Posterior vena cava (tissue), 2 donors: Measurements from ENCODE around the gene DYRK4. TPM values are rescaled to one million over a fixed set of nuclear protein-coding genes. Genes with fewer than 3 reads are reported as not detected.

Experiments used
- DNase-seq: peaks from one replicate; pipeline ENCODE4 v3.0.0-alpha.2; 2020; ENCODE audit warnings: low spot score
- intact Hi-C, 2 donors: fragments of 100-400 bp; cut with DNase I; formaldehyde crosslinking; loops; one replicate each; pipeline versions ENCODE4 v1.14.1 to v1.14.2; 2022 to 2023
- total RNA-seq, 2 donors: library from RNA; stranded (reverse); fragmentation: NEBNext Ultra II Directional; extraction: Animal tissue kit (Norgen Biotek cat#: 25700); gene quantifications; one replicate each; pipeline ENCODE4 v1.2.1, GENCODE V29; 2021
- donor health status: DM: yes; HTN: yes; CAD: no.
- donor health status: DM: yes; HTN: yes; CAD: no.

DYRK4 gene
- total RNA-seq, 2 donors from 2014 or later: 26.9 to 37.5 TPM

DNA sequence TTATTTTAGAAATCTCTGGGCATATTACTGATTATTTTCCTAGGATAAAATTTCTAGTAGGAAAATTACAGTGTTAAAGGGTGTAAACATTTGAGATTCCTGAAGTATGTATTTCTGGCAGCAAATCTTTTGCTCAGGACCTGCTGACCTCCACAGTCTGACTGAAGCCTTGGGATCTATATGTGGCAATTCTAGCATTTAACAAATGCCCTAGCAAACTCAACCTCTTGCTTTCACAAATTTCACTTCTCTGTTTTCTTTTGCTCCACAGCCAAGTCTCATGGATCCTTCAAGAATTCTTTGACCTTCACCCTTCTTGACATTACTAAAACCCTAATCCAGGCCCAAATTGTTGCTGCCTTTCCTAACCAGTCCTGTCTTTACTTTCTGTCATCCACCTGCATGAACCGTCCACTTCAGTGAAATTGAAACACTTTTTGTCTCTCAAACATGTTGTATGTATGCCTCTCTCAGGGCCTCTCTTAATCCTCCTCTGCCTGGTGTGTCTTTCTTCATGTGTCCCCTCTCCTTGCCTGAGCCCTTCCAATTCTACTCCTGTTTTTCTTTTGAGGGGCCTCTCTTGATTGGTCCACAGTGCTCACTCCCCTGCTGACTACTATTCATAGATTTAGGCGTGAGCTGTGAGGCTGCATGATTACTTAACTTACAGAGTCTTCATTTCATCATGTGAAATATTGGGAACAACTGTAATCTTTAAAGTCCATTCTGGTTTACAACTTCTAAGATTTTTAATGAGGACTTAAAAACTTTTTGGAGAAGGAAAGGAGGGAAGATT, 5.1 kb upstream of the DYRK4 start:
- intact Hi-C loops: no loop called here
- no peak for DNase-seq

DNA sequence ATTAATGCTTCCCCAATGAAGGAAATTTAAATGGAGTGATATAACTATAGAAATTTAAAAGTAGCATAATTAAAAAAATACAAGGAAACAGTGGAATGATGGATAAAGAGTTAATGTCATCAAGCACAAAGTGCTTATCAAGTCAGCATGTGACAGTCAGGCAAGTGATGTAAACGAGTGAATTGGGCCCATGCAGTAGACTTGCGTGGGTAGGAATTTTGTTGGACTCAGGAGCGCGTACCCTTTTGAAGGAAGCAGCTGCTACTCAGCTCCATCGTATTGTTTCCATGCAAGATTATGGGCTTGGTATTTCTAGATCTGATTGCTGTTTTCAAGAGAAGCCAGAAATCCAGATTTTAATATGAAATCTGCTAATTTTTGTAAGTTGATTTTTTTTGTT, 4.4 kb upstream of the DYRK4 start:
- no peak for DNase-seq
- intact Hi-C loops: no loop called here

DNA sequence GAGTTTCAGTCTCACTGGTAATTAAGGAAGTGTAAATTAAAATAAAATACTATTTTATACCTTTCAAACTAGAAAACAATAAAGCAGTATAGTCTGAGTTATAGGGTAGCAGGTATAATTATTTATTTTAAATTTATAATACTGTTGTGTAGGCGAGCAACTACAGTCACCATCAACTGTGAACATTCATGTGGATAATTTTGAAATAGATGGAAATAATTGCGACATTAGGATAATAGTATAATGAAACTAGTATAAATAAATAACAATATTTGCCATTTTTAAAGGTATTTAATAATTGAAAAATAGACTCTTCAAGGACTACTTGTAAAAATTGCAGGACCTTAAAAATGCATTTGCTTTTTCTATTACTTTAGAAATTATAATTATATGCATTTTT, 3.8 kb upstream of the DYRK4 start:
- DNase-seq: no peak
- intact Hi-C loops: no loop called here

DNA sequence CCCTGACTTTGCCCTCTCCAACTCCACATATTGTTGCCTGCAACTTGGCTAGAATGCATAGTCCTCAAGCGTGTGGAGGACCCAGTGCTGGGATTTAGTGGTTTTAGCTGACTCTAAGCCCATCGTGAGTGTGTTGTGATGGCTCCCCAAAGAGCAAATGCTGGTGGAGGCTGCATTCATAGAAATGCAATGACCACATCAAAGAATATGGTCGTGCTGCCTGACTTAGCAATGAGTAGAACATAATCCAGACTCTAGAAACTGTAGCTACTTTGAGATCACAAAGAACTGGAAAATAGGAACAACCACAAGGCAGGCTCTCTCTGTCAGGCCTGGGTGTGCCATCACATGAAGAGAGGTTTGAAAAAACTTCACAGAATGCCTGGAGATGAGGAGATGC, 1.3 kb downstream of the DYRK4 start:
- no peak for DNase-seq
- intact Hi-C loops: no loop called here

DNA sequence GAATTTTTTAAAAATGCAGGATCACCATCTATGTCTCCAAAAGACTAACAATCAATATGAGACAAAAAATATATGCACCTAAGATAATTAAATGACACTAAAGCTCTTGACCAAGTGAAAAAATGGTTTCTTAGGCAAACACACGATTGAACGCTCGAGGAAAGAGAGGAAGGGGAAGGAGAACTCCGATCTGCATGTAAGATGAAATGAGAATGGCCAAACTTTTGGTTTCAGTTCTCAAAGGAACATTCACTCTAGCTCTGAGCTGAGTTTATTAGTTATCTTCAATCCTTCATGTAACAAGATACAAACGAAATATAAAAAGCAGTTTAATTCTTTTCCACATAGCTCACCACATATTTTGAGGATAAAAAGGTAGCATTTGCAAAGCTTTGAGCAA, 2.8 kb downstream of the DYRK4 start:
- intact Hi-C loops: no loop called here
- DNase-seq: no peak

DNA sequence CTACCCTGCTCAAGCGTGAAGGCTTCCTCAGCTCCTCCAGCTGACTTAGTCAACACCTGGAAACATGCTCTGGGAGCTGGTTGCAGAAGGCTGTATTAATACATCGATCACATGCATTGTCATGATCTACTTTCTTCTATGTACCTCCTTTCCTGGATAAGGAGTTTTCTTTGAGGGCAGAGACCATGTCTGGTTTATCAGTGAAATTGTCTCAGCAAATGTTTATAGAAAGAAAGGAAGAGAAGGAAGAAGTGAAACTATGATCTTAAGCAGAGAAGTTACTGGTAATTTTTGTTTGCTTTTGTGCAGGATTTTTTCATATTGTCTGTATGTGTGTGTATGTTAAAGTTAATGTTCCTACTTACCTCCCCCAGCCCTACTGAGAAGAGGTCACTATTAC, 4.5 kb downstream of the DYRK4 start:
- DNase-seq: no peak
- intact Hi-C loops: no loop called here

DNA sequence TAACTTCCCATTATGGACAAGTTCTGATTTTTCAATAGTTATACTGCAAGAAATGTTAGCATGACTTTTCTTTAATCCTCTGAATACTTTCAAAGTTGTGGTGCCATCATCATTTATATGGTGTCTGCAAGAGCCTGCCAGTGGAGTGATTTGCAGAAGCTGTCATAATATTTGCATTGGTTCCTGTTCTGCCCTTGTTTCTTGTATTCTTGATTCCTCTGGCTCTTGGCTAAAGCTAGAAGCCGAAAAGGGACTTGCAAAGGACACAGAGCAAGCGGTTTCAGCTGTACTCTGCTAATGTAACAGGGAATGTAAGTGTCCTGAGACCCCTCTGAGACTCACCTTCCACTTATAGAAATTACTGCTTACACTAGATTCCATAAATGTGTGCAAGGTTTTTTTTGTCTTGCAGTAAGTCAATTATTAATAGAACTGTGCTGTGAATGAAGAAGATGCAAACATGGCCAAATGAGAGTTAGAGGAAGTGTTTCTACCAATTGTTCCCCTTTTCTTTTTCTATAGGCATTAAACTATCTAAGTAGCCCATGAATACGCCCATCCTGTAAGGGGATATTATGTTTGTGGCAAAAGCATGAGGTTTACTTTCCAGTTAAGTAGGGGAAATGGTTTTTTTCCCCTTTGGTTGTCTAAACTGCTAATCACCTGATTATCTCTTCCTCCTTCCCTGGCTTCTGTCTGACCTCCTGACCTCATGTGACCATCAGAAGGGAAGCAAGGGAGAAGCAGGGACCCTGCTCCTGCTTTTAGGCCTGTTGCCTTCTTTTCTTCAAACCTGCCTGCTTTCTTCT, 5.3 kb downstream of the DYRK4 start:
- DNase-seq: no peak
- intact Hi-C loops: no loop called here

DNA sequence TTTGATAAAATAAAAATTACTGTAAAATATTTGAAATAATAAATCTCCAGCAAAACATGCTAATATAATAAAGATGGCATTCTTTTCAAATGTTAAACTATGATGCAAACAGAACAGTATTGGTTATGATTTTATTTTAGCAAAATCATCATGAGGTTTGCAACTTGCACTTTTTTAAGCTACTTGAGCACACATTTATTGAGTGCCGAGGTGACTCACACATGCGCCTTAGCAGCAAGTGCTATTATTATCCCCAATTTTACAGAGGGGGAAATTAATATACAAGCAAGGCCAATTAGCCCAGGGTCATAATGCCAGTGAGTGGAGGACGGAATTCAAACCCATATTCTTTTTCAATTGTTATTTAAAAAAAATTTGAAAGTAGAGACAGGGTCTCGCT, 7.3 kb downstream of the DYRK4 start:
- intact Hi-C loops: no loop called here
- no peak for DNase-seq

DNA sequence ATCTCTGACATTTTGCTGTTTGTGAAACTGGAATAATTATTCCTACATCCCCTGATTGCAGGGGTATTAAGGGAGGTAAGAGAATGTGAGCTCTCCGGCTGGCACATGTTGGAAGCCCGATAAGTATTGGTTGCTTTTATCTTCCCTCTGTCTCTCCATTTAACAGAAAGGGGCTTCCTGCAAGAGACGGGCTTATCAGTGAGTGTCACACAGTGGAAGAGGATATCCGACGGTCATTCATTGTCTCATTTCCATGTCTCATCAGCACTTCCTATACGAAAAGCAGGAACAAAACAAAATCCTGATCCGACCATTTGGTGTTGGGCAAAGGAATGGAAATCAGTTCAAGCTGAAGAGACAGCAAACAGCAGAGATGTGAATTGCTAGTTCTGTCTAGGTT, 10.7 kb downstream of the DYRK4 start:
- DNase-seq: no peak
- intact Hi-C loops: no loop called here

DNA sequence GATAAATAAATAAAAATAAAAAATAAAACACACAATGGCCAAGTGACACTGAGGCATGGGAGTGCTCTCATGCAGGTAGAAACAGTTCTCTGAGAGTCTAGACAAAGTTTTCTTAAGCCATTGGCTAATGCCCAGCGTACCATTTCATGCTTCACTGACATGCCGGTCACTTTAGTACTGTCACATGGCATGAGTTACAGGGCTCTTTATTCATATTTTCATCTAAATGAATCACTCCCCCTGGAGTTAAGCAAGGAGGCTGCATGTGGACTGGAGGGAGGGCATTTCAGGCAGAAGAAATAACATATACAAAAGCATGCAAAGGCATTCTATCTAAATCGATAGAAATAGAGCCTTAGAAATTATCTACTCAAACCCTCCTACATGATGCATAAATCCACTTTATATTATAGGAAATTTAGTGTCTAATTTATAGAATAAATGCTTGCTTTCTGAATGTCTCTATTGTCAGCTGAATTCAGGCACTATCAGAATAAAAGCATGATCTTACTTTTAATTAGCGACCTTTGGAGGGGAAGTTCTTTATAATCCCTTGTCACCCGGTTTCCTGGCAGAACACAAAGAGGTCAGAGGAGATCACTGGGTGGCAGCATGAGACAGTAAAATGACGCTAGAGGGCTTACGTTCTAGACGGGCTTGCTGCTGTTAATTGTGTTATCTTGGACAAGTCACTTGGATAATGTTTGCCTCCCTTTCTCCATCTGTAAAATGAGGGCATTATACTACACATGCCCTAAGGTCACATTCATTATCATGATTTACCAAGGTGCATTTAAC, 17.5 kb downstream of the DYRK4 start:
- intact Hi-C loops: no loop called here

DNA sequence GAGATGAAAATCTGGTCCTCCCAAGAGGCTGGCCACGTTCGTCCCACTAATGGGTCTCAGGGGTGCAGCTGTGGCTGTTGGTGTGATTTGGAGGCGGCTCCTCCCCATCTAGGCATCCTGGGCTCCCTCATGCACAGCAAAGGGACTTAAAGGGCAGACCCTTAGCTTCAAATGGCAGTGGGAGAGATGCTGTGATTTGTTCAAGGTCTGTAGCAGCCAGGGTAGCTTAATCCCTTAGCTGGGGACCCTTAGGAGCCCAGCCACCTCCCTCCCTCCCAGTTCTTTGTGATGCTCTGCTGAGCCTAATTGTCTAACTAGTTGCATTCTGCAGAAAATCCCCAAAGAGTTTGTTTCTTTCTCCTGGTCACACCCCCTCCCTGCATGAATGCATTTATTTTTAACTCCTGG, 18.3 kb downstream of the DYRK4 start:
- DNase-seq: no peak
- intact Hi-C loops: no loop called here

More for the DNA sequence above, 17.5 kb downstream of the DYRK4 start:
- DNase-seq: no peak

DNA sequence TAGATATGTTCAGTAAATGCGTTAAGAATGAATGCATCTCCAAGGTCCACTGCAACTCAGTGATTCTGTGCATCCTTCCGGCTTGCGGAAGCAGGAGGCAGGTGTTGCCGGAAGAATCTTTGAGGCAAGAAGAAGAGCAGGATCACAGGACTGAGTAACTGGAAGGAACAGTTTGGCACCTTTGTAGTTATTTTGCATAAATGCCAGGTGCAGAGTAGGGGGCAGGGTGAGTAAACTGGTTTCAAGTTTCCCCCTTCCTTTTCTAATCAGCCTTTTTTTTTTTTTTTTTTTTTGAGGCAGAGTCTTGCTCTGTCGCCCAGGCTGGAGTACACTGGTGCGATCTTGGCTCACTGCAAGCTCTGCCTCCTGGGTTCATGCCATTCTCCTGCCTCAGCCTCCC, 22.3 kb downstream of the DYRK4 start:
- no peak for DNase-seq
- intact Hi-C loops: no loop called here

DNA sequence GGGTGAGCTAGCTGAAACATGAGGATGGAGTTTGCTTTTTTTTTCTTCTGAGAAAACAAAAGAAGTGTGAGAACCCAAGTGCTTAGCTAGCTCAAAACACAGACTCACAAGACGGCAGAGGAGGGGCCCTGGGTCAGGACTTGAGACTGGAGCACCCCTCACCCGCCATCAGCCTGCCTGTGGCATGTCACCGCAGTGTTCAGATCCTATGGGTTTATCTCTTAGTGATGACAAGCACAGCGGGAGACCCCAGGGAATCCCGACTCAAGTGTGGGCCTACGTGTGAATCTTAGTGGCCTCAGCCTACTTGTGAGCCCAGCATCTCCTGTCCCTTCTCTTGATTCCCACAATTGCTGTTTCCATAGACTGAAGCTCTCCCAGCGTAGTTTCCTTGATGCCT, 22.9 kb downstream of the DYRK4 start:
- intact Hi-C loops: no loop called here
- DNase-seq: no peak

DNA sequence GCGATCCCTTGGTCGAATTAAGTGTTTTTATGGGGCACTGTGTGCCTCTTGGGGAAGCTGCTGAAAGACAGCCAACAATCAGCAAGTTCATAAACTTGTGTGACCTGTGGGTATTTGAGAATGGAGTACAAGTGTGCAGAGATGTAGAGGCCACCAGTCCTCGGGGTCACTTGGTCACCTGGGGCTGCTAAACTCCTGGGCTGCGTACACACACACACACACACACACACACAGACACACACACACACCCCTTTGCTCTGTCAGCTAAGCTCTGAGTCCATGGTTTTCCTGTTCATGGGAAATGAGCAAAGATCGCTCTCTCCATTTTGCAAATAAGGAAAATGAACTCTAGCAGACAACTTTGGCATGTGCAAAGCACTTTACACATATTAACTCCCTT, 24.5 kb downstream of the DYRK4 start:
- no peak for DNase-seq

DNA sequence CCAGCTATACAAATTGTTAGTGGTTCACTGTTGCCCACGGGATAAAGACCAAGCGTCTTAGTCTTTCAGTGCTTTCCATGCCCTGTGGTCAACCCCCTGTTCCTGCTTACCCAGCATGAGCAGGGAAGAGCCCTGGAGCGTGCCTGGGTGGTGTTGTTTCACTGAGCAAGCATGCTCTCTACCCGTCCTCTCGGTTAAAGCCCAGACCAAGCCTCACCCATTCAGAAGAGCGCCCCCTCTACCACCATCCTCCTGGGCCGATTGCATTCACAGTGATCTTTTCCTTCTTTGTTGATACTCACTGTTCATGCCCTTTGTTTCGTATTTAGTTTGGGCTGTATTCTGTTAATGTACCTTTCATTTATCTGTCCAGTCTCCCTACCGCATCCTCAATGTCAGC, 25.1 kb downstream of the DYRK4 start:
- intact Hi-C loops: no loop called here
- DNase-seq: no peak

More for the DNA sequence above, 24.5 kb downstream of the DYRK4 start:
- intact Hi-C loops: no loop called here

DNA sequence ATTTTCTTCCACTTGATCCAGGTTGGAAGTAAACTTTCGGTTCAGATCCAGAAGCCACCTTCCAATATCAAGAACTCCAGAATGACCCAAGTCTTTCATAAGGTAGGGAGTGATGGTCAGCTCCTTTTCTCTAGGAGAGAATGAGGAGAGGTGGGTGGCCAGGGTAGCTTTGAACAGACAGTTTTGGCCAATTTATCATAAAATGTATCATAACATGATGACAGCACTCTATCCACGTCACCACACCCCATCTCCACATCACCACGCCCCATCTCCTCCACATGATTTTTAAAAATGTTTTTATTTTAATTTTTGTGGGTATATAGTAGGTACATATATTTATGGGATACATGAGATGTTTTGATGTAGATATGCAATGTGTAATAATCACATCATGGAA, 26.9 kb downstream of the DYRK4 start:
- DNase-seq: no peak

DNA sequence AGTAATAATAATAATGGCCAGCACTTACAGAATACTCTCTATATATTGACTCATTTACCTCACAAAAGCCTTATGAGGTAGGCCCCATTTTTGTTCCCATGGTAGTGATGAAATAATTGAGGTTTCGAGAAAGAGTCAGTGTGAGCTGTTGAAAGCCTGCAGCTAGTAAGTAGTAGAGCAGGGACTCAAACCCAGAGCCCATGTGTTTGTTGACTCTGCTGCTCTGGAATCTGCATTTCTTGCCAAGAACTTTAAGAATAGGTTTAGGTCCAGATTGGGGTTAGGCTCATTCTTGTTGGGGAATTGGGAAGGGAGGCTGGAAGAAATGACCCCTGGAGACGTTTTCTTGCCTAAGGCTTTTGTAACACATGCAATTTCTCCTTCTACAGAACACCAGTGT, 27.9 kb downstream of the DYRK4 start:
- no peak for DNase-seq

More for the DNA sequence above, 26.9 kb downstream of the DYRK4 start:
- intact Hi-C loops: no loop called here

DNA sequence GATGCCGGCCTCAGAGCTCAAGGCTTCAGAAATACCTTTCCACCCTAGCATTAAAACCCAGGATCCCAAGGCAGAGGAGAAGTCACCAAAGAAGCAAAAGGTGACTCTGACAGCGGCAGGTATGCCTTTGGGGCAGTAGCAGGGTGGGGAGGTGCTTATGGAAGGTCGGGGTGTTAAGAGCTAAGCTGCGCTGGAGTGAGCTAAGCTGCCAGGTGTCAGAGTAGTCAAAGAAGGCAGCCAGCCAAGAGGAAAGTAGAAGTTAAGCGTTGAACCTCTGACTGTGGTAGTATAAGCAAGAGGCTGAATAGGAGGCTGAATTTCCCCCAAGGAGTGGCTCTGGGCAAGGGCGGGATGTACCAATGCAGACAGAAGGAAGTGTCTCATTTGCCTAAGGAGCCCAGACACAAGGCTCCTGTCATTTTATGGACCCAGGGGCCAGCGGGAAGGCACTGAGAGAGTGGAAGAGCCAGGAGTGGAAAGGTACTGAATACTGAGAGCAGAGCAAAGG, 29.2 kb downstream of the DYRK4 start:
- no peak for DNase-seq
- intact Hi-C loops: no loop called here

More for the DNA sequence above, 27.9 kb downstream of the DYRK4 start:
- intact Hi-C loops: no loop called here

DNA sequence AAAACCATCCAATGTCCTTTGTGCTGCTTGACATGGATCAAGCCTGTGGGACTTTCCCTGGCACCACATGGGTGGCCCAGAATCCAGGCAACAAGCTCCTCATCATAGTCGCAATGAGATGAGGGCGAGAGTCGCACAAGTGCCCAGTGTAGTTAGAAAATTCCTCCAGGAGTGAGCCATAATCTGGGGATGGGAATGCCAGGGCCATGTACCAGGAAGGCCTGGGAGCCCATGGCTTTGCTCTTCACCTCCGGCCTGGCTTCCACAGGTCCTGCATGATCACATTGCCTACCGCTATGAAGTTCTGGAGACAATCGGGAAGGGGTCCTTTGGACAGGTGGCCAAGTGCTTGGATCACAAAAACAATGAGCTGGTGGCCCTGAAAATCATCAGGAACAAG, 33.9 kb downstream of the DYRK4 start:
- intact Hi-C loops: no loop called here
- no peak for DNase-seq

DNA sequence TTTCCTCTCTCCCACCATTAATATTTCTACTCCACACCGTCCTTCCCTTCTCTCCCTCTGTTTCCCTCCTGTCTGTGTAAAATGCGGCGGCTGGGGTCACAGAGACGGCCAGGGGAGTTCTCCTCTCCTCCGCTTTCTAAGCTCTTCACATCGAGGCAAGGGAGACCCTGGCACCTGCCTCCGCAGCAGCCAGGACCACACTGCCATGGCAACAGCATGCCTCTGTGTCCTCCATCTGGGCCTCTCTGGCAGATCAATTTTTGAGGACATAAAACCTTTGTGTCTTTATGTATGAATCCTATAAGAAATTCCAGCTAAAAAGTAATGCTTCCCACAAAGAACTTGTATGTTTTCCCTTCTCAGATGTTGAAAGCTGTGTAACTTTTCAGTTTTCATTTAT, 41.4 kb downstream of the DYRK4 start:
- DNase-seq: no peak

More for the DNA sequence above, 41.4 kb downstream of the DYRK4 start:
- intact Hi-C loops: no loop called here
